Bronchial epithelial cell (primary cell): ENCODE results near the gene OIP5. TPM values are rescaled to one million over a fixed set of nuclear protein-coding genes. Genes with fewer than 3 reads are reported as not detected.
A peak's percentile ranks its signal among the peaks of the same experiment; 100 is the strongest.
"Not testable (repeated sequence)": the region's sequence is repeated elsewhere in the genome, so short reads cannot be mapped to it uniquely, and the experiment has no call there.

Experiments used
- DNase-seq: peaks from one replicate; pipeline ENCODE4 v3.0.0-alpha.2; 2010; ENCODE audit warnings: low read depth
- FAIRE-seq: peaks from 2 replicates; lab custom pipeline; 2011; peaks lifted over from hg19 to GRCh38; lab: Jason Lieb, UNC
- H3K27me3 ChIP-seq: 2 replicates; pipeline ENCODE4 v1.5.1; 2011; ENCODE audit warnings: low read length; ENCODE audit not compliant: control insufficient read depth, insufficient read depth
- H3K36me3 ChIP-seq: 2 replicates; pipeline ENCODE4 v1.5.1; 2011; ENCODE audit warnings: low read length; ENCODE audit not compliant: control insufficient read depth, insufficient read depth
- H3K4me3 ChIP-seq: 2 replicates; pipeline ENCODE4 v1.5.1; 2011; ENCODE audit warnings: mild to moderate bottlenecking, low read depth, low read length, control low read depth
- total RNA-seq: library from RNA; depleted of rRNA; stranded (reverse); fragments of >200 nt; gene quantifications from 2 replicates; pipeline ENCODE4 v1.2.1, GENCODE V29; 2014
- TF ChIP-seq, protein P1 (sequence below): IDR thresholded peaks from 2 replicates; pipeline ENCODE4 v1.5.1; 2011; ENCODE audit warnings: mild to moderate bottlenecking, moderate library complexity, low read length, control low read depth, inconsistent platforms; ENCODE audit not compliant: insufficient read depth, severe bottlenecking

The OIP5 gene
- total RNA-seq, 1 donor from 2014 or later: 0.26 TPM

DNA sequence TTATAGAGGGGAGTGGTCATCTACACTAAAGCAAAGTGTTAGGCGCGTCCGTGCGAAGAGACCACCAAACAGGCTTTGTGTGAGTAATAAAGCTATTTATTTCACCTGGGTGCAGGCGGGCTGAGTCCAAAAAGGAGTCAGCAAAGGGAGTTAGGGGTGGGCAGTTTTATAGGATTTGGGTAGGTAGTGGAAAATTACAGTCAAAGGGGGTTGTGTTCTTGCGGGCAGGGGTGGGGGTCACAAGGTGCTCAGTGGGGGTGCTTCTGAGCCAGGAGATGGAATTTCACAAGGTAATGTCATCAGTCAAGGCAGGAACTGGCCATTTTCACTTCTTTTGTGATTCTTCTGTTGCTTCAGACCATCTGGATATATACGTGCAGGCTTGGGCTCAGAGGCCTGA lies 47.1 kb downstream of the OIP5 start:
- DNase-seq: no peak
- H3K36me3 ChIP-seq: peaks cover 13% of the 10 kb centered on the region
- peak overlapping the region; percentile 82 for H3K4me3 ChIP-seq
- no peak for FAIRE-seq
- no peaks in the 10 kb centered on the region for H3K27me3 ChIP-seq
- TF ChIP-seq, protein P1, sequence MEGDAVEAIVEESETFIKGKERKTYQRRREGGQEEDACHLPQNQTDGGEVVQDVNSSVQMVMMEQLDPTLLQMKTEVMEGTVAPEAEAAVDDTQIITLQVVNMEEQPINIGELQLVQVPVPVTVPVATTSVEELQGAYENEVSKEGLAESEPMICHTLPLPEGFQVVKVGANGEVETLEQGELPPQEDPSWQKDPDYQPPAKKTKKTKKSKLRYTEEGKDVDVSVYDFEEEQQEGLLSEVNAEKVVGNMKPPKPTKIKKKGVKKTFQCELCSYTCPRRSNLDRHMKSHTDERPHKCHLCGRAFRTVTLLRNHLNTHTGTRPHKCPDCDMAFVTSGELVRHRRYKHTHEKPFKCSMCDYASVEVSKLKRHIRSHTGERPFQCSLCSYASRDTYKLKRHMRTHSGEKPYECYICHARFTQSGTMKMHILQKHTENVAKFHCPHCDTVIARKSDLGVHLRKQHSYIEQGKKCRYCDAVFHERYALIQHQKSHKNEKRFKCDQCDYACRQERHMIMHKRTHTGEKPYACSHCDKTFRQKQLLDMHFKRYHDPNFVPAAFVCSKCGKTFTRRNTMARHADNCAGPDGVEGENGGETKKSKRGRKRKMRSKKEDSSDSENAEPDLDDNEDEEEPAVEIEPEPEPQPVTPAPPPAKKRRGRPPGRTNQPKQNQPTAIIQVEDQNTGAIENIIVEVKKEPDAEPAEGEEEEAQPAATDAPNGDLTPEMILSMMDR: no peak

DNA sequence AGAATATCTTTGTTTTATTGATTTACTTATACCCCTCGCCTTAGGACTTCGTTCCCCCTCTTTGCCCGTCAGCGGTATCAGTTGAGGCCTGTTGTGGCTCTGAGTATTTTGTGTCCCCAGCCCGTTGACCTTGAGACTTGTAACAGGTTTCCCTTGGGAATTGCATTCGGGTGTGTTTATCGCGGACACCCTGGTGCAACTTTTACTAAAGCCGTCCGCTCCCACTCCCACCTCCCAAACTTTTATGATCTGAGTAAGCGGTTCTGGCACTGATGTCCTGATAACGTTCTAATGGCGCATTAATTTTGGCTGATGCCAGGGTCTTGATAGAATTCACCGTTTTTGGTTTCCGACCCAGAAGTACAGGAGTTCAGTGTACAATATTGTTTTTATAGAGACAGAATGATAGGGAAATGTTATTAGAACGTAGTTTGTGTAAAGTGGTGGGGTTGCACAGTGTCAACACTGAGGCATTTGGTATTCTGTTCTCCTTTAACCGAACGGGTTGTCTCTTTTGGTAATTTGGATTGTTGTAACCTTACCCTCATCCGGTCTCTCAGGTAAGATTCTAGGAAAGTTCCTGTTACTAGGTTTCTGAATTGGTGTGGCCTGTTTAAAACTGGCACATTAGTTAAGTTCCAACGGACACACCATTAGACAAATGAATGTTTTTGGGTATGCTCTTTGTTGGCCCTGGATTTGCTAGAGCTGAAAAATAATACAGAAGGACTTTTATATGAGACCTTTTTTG lies 47.8 kb downstream of the OIP5 start:
- FAIRE-seq: no peak
- peaks cover 14% of the 10 kb centered on the region for H3K36me3 ChIP-seq
- TF ChIP-seq, protein P1: no peak
- peak overlapping the region; percentile 82 for H3K4me3 ChIP-seq
- H3K27me3 ChIP-seq: no peaks in the 10 kb centered on the region
- DNase-seq: peak; percentile 17

DNA sequence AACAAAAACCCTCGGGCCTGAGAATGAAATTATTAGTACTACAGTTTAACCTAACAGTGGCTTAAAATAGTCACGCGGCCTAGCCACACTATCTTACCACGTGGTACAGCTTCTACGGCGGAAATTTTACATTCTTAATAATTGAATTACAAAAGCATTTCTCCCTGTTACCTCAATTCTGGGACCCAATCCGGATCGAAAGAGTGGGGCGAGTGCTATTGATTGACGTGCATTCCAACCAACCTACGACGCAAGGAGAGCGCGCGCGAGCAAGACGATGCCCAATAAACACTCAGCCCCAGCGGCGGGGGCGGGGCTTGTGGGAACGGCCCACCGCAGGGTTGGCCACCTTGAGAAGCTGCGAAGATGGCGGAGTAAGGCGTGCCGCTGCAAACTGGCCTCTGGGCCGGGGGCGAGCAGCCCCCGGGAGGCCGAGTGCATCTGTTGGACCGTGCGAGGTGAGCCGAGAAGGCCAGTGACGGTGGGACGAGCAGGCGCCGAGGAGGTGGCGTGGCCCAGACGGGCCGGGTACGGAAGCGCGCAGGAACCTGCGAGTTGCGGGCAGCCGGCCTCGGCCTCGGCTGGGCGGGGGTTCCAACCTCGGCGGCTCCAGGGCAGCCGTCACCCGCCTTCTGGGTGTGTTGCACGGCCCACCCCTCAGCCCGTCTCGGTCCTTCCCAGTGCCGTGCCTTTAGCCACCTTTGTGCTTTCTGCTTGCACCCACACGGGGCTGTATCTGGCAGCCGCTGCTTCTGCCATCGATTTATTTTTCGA lies 48.6 kb downstream of the OIP5 start:
- FAIRE-seq (no peak), DNase-seq (peak; percentile 98)
- no peaks in the 10 kb centered on the region for H3K27me3 ChIP-seq
- peak overlapping the region; percentile 82 for H3K4me3 ChIP-seq
- TF ChIP-seq, protein P1: no peak
- peaks cover 15% of the 10 kb centered on the region for H3K36me3 ChIP-seq

DNA sequence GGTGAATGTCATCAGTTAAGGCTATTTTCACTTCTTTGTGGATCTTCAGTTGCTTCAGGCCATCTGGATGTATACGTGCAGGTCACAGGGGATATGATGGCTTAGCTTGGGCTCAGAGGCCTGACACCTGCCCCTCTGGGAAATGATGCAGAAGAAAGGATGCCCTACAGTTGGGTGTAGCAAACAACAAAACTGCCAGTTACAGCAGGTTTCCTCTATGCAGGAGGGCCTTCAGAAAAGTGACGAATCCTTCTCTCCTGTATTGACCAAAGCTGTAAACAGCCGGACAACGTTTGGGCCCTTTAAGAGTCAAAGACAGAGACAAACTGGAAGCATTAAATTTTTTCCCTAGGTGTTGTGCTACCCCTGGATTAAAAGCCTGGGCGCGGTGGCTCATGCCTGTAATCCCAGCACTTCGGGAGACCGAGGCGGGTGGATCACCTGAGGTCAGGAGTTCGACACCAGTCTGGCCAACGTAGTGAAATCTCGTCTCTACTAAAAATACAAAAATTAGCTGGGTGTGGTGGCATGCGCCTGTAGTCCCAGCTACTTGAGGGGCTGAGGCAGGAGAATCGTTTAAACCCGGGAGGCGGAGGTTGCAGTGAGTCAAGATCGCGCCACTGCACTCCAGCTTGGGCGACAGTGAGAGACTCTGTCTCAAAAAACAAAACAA lies 49.3 kb downstream of the OIP5 start:
- not testable (repeated sequence) for FAIRE-seq, H3K27me3 ChIP-seq, H3K4me3 ChIP-seq, H3K36me3 ChIP-seq, DNase-seq

DNA sequence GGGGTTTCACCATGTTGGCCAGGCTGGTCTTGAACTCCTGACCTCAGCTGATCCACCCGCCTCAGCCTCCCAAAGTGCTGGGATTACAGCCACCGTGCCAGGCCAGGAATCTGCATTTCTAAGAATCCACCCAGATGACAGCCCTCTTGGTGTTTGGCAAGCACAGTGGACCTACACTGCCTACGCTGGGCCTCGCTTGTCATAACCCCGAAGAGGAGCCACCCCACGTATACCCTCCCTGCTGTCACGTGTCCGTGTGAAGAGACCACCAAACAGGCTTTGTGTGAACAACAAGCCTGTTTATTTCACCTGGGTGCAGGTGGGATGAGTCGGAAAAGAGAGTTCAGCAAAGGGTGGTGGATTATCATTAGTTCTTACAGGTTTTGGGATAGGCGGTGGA lies 50.0 kb downstream of the OIP5 start:
- H3K27me3 ChIP-seq, H3K4me3 ChIP-seq, DNase-seq, FAIRE-seq, H3K36me3 ChIP-seq: not testable (repeated sequence)

DNA sequence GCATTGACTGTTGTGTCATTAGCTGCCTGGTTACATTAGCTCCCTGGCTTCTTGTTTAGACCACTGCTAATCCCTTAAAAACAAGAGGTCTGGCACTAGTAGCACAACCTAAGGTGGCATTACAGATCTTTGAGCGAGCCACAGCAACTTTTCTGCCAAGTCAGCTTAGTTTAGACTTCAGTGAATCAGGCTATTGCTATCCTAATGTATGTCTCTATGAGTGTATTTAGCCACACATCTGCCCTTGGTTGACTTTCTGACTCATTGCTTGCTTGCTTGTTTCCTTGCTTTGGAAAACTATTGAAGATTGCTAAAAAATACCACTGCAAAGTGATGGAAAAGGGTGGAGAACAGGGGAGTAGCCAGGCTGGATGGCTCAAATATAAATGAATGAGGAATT lies 51.2 kb downstream of the OIP5 start:
- Histone ChIP-seq H3K36me3 (peaks cover 8% of the 10 kb centered on the region), H3K4me3 (no peak overlapping the region), H3K27me3 (no peaks in the 10 kb centered on the region)
- TF ChIP-seq, protein P1: no peak
- peak; percentile 13 for FAIRE-seq
- DNase-seq: peak; percentile 86
